IgD-negative memory B cell (primary cell): Measurements from ENCODE around the gene STOX1. TPM values are rescaled to one million over a fixed set of nuclear protein-coding genes. Genes with fewer than 3 reads are reported as not detected.
"Not testable (repeated sequence)": the region's sequence is repeated elsewhere in the genome, so short reads cannot be mapped to it uniquely, and the experiment has no call there.

Source experiments
- H3K27ac Mint-ChIP-seq, 3 donors: one replicate each; pipeline ENCODE4 v1.8.0; 2020 to 2022; ENCODE audit warnings: mild to moderate bottlenecking in 3 of 3, mixed read lengths in 3 of 3, moderate library complexity in 1 of 3
- H3K27me3 Mint-ChIP-seq: one replicate; pipeline ENCODE4 v1.8.0; 2021; ENCODE audit warnings: mixed read lengths
- H3K36me3 Mint-ChIP-seq: one replicate; pipeline ENCODE4 v1.8.0; 2020; ENCODE audit warnings: mild to moderate bottlenecking, mixed read lengths
- H3K4me1 Mint-ChIP-seq, 3 donors: one replicate each; pipeline ENCODE4 v1.8.0; 2020 to 2022; ENCODE audit warnings: mixed read lengths in 3 of 3, mild to moderate bottlenecking in 1 of 3
- H3K4me3 Mint-ChIP-seq, 4 donors: one replicate each; pipeline ENCODE4 v1.8.0; 2020 to 2022; ENCODE audit warnings: mild to moderate bottlenecking in 4 of 4, mixed read lengths in 4 of 4, moderate library complexity in 3 of 4
- H3K9me3 Mint-ChIP-seq, 3 donors: one replicate each; pipeline ENCODE4 v1.8.0; 2020 to 2021; ENCODE audit warnings: mixed read lengths in 3 of 3, mild to moderate bottlenecking in 1 of 3
- polyA plus RNA-seq: library from polyadenylated mRNA; unstranded; fragments of 300-500 nt; fragmentation: Illumina TruSeq; gene quantifications from one replicate; pipeline ENCODE4 v1.2.3, GENCODE V29; 2021

The STOX1 gene
- polyA plus RNA-seq, 1 donor from 2014 or later, result 0.24 TPM

DNA sequence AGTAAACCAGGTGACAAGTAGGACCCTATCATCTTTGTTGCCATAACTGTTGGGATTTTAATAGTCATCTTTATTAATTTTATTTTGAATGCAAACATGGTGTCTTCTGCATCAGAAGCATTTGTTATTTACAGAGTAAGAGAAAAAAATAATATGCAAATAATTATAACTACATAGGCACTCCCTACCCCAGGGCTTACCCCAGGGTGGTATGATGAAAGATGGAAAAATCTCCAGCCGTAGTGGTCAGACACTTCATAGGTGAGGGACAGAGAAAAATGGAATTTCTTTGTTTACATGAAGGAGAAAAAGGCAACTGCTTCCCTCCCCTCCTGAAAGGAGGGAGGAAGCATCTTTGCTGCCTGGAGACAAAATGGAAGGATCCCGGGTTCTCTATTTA is 29.7 kb downstream of the STOX1 start:
- peaks cover 0 to 22% (median 12%) of the 10 kb centered on the region in 3 donors for H3K9me3 Mint-ChIP-seq

DNA sequence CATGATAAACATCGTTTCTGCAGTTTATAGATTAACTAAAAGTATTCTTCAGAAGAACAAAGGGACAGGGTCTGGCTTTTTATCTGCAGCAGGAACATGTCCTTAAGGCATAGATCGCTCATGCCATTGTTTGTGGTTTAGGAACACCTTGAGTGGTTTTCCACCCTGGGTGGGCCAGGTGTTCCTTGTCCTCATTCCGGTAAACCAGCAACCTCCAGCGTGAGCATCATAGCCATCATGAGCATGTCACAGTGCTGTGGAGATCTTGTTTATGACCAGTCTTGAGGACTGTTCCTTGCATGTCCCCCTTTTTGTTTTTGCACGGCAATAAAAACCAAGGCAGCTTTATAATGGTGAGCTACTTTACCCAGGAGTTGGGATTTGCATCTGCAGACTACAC is 33.9 kb downstream of the STOX1 start:
- Mint-ChIP-seq H3K9me3 (peaks cover 0 to 31% (median 15%) of the 10 kb centered on the region in 3 donors), H3K36me3 (peaks cover 4% of the 10 kb centered on the region), H3K27me3 (peaks cover 4% of the 10 kb centered on the region), H3K4me3 (no peak overlapping the region), H3K4me1 (no peaks in the 10 kb centered on the region), H3K27ac (no peak overlapping the region)

More for the DNA sequence above, 29.7 kb downstream of the STOX1 start:
- Mint-ChIP-seq H3K27me3 (peaks cover 7% of the 10 kb centered on the region), H3K4me1 (no peaks in the 10 kb centered on the region), H3K4me3 (no peak overlapping the region), H3K27ac (peak overlapping the region in 1 of 3 donors; percentile 53), H3K36me3 (peaks cover 3% of the 10 kb centered on the region)

DNA sequence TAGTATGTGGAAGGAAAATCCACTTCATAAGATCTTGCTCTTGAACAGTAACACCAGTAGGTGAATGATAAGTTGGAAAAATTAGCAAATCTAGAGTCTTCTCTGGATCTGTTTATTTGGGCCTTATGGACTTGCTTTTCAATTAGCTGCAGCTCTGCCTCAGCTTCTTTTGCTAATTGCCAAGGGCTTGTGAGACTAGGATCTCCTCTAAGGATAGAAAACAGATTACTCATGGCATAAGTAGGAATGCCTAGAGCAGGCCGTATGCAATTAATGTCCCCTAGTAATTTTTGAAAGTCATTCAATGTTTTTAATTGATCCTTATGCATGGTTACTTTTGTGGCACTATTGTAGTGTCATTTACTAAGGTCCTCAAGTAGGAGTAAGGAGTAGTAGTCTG is 37.3 kb downstream of the STOX1 start:
- H3K27ac Mint-ChIP-seq, result no peak overlapping the region
- H3K9me3 Mint-ChIP-seq, result peaks cover 0 to 26% (median 12%) of the 10 kb centered on the region in 3 donors
- no peaks in the 10 kb centered on the region for H3K27me3 Mint-ChIP-seq
- H3K4me3 Mint-ChIP-seq, result no peak overlapping the region
- H3K36me3 Mint-ChIP-seq, result peaks cover 2% of the 10 kb centered on the region
- H3K4me1 Mint-ChIP-seq, result no peaks in the 10 kb centered on the region

DNA sequence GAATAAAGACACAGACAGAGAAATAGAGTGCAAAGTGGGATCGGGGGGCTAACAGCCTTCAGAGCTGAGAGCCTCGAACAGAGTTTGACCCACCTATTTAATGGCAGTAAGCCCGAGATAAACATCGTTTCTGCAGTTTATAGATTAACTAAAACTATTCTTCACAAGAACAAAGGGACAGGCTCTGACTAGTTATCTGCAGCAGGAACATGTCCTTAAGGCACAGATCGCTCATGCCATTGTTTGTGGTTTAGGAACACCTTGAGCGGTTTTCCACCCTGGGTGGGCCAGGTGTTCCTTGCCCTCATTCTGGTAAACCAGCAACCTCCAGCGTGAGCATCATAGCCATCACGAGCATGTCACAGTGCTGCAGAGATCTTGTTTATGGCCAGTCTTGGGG is 40.8 kb downstream of the STOX1 start:
- not testable (repeated sequence) for H3K9me3 Mint-ChIP-seq, H3K27ac Mint-ChIP-seq, H3K27me3 Mint-ChIP-seq, H3K36me3 Mint-ChIP-seq, H3K4me3 Mint-ChIP-seq, H3K4me1 Mint-ChIP-seq

DNA sequence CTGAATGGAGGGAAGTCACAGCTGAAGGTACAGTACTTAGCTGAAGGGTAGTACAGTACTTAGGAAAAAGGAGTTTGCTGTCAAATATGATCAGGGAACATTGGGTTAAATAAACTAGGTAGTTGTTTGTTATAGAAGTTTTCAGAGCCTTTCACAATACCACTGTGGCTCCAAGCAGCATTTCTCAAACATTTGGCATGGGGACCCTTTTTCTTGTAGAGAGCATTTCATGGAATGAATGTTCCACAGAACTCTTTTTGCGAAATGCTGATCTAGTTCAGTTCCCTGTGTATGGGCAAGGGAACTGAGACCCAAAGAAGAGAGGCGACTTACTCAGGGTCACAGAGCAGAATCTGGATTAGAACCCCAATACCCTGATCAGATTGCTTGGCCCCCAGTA is 42.3 kb downstream of the STOX1 start:
- H3K4me1 Mint-ChIP-seq, result no peaks in the 10 kb centered on the region
- no peak overlapping the region for H3K4me3 Mint-ChIP-seq
- no peaks in the 10 kb centered on the region for H3K27me3 Mint-ChIP-seq
- H3K36me3 Mint-ChIP-seq, result no peaks in the 10 kb centered on the region
- no peaks in the 10 kb centered on the region for H3K9me3 Mint-ChIP-seq
- H3K27ac Mint-ChIP-seq, result no peak overlapping the region

DNA sequence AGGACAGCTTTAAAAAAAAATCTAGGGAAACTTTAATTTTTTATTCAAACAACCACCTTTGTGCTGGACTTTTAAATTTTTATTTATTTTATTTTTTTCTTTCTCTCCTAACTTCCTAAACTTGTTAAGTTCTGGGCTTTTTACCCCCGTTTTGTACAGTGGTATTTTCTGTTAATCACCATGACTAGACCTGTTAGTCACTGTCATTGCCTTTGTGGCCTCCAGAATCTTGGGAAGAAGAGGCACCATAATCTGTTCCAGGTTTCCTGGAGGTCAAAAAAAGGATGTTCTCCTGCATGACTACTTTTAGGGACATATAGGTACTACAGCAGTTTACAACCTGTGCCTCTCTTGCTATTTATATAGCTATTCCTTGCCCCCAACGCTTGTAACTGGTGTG is 42.7 kb downstream of the STOX1 start:
- no peak overlapping the region for H3K27ac Mint-ChIP-seq
- no peaks in the 10 kb centered on the region for H3K36me3 Mint-ChIP-seq
- H3K4me3 Mint-ChIP-seq, result no peak overlapping the region
- no peaks in the 10 kb centered on the region for H3K27me3 Mint-ChIP-seq
- no peaks in the 10 kb centered on the region for H3K4me1 Mint-ChIP-seq
- no peaks in the 10 kb centered on the region for H3K9me3 Mint-ChIP-seq

DNA sequence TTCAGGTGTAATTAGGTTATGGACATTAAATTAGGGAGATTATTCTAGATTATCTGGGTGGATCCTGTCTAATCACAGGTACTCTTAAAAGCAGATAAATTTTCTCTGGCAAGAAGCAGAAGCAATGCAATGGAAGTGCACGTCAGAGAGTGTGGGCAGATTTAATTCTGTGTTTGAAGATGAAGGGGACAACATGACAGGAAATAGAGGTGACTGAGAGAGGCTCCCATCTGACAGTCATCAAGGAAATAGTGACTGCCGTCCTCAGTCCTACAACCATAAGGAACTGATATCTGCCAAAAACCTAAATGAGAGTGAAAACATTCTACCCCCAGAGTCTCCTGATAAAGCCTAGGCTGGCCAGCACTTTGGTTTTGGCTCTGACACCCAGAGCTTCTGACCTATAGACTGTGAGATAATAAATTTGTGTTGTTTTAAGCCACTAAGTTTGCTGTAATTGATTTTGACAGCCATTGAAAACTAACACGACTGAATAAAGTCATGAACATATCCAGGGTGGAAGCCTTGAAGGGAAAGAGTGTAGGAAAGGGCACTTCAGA is 43.3 kb downstream of the STOX1 start:
- H3K27me3 Mint-ChIP-seq, result no peaks in the 10 kb centered on the region
- no peaks in the 10 kb centered on the region for H3K9me3 Mint-ChIP-seq
- H3K4me1 Mint-ChIP-seq, result no peaks in the 10 kb centered on the region
- no peaks in the 10 kb centered on the region for H3K36me3 Mint-ChIP-seq
- H3K27ac Mint-ChIP-seq, result no peak overlapping the region
- no peak overlapping the region for H3K4me3 Mint-ChIP-seq

DNA sequence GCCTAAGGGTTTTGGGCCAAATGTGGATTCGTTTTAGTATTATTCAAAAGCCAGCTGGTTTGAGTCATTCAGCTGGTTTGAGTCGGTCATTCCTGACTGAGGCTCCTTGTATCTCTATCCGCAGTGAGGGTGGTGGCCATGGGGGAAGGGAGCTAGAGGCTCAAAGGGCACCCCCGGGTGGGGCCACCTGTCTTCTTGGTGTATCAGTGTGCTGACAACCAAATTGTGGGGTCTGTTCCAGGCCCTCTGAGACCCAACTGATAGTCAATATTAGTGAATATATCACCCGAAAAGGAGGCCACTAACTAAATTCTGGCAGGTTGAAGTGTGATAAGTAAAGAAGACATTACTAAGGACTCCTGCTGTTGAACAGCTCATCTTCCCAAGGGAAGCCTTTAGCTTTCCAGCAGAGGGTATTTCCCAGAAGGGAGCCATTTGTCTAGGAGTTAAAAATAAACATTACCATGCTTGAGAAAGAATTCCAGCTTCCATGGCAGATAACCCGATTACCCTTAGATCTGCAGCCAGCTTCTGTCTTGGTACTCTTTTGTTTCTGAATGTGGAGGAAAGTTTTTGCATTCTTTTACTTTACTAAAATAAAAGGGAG is 43.9 kb downstream of the STOX1 start:
- Mint-ChIP-seq H3K27me3 (no peaks in the 10 kb centered on the region), H3K36me3 (no peaks in the 10 kb centered on the region), H3K9me3 (no peaks in the 10 kb centered on the region), H3K4me3 (no peak overlapping the region), H3K27ac (no peak overlapping the region), H3K4me1 (no peaks in the 10 kb centered on the region)

DNA sequence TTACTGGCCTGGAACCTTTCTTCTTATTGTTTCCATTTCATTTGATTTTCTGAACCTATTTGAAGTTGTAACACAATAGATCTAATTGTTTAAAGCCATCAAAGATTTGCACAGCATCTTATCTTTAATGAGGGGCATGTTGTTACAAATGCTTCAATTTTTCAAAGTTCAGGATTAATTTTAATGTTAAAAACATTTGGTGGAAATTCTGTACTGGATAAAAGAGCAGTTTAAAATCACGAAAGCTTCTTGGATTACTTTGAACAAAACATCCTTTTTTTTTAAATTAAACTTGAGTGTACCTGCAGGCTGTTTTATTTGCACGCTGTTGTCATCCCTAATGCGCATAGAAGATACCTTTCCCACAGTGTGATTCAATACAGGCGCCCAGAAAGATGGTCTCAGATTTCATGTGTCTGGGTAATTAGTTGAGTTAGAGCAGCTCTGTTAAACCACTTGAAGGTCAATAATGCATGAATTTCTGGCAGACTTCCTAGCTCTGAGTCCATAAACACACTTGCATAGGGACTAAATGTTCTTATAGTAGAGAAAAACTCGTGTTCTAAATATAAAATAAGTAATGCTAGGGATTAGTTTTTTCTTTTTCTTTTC is 44.5 kb downstream of the STOX1 start:
- H3K9me3 Mint-ChIP-seq, result no peaks in the 10 kb centered on the region
- no peaks in the 10 kb centered on the region for H3K36me3 Mint-ChIP-seq
- no peaks in the 10 kb centered on the region for H3K4me1 Mint-ChIP-seq
- H3K27me3 Mint-ChIP-seq, result no peaks in the 10 kb centered on the region
- no peak overlapping the region for H3K27ac Mint-ChIP-seq
- no peak overlapping the region for H3K4me3 Mint-ChIP-seq

DNA sequence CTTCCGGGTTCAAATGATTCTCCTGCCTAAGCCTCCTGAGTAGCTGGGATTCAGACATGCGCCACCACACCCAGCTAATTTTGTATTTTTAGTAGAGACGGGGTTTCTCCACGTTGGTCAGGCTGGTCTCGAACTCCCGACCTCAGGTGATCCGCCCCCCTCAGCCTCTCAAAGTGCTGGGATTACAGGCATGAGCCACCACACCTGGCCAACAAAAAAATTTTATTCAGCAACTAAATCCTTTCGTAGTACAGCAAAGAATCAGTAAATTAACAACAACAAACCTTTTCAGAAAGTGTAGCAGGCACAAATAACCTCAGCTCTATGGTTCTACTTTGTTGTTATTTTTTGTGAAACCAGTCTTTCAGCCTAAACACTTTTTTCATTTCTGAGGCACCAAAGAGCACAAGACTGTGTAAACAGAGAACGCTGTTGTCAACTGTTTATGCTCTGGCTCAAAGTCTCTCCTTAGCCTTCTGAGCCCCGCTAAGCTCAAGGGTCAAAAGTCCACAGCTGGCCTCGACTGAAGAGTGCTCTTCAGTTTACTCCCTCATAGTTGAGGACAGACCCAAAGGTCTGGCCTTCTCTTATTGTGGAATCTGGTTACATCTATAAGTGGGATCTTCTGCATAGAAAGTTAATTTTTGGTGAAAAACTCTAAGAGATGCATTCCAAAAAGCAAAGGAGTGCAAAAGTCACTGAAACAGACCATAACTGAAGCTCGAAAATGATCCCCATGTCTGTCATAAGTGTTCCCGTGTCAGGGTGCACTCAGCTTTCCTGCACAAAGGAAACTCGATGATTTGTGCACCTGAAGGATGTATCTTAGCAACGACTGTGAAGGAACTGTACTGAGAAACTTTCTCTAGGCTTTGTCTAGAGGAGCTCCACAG is 49.2 kb downstream of the STOX1 start:
- H3K36me3 Mint-ChIP-seq, result peaks cover 1% of the 10 kb centered on the region
- H3K4me1 Mint-ChIP-seq, result no peaks in the 10 kb centered on the region
- no peaks in the 10 kb centered on the region for H3K9me3 Mint-ChIP-seq
- H3K4me3 Mint-ChIP-seq, result no peak overlapping the region
- H3K27me3 Mint-ChIP-seq, result no peaks in the 10 kb centered on the region
- H3K27ac Mint-ChIP-seq, result no peak overlapping the region

DNA sequence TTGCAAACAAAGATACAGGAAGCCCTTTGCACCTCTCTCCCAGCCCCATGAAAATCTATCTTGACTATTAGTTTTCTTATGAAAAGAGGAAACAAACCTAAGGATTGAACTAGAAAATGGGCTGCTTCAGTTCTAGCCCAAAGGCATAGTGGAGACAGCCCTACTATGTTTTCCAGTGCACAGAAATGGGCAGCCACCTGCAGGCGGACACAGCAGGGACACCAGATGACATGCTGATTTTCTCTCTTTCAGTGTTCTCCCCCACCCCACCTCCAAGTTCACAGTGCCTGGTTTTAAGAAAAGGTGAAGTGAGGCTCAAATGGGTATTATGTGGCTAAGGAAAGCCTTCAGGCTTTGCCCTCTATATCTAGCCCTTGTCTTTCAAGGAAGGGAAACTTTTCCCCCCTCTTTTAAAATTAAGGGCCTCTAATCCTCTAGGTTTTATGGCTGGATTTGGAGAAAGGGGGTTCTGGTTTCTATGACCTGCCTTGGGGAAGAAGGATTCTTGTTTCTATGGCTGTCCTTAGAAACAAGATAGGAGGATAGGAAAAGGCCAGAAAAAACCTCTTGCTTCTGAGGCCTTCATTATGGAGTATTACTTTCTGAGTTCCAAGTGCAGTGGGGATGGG is 50.3 kb downstream of the STOX1 start:
- Mint-ChIP-seq H3K4me3 (no peak overlapping the region), H3K36me3 (peaks cover 1% of the 10 kb centered on the region), H3K27ac (no peak overlapping the region), H3K4me1 (no peaks in the 10 kb centered on the region), H3K9me3 (no peaks in the 10 kb centered on the region), H3K27me3 (no peaks in the 10 kb centered on the region)

DNA sequence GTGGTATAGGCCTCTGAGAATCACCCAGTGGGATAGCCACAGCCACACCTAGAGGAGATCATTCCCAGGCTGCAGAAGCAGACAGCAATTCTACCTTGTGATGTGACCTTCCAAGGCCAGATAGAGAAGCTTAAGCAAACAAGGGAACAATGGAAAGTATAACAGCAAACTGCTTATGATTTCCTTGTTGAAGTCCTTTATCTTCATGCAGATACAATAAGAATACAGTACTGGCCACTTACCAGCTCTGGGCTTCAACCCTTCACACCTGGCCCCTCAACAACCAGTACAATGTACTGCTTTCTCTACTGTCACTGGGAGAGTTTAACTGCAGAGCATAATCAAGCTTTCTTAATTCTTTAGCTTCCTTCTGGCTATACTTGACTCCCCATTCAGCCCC is 51.2 kb downstream of the STOX1 start:
- Mint-ChIP-seq H3K27me3 (no peaks in the 10 kb centered on the region), H3K4me3 (no peak overlapping the region), H3K9me3 (no peaks in the 10 kb centered on the region), H3K4me1 (no peaks in the 10 kb centered on the region), H3K27ac (no peak overlapping the region), H3K36me3 (peaks cover 1% of the 10 kb centered on the region)

DNA sequence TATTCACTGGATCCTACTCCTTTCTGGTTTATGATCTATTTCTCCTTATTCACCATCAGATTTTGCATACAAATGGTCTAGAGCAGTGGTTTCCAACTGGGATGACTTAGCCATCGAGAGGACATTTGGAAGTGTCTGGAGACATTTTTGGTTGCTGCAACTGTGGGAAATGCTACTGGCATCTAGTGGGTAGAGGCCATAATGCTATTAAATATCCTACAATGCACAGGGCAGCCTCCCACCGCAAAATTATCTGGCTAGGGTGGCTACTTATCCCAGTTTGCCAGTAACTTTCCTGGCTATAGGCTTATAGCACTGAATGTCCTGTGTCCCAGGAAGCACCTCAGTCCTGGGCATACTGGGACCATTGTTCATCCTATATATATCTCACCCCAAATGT is 52.3 kb downstream of the STOX1 start:
- Mint-ChIP-seq H3K27ac (no peak overlapping the region), H3K36me3 (peaks cover 5% of the 10 kb centered on the region), H3K9me3 (no peaks in the 10 kb centered on the region), H3K4me3 (no peak overlapping the region), H3K27me3 (no peaks in the 10 kb centered on the region), H3K4me1 (no peaks in the 10 kb centered on the region)

DNA sequence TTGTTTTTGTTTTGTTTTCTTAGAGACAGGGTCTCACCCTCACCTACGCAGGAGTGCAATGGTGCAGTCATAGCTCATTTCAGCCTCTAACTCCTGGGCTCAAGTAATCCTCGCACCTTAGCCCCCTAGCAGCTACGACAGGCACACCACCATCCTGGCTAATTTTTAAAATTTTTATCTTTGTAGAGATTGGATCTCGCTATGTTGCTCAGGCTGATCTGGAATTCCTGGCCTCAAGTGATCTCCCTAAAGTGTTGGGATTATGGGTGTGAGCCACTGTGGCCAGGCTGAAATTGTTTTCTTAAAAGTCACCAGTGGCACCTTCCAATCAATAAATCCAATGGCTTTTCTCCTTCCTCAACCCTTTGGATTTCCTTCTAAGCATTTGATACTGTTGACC is 52.9 kb downstream of the STOX1 start:
- H3K27ac Mint-ChIP-seq, result no peak overlapping the region
- no peaks in the 10 kb centered on the region for H3K9me3 Mint-ChIP-seq
- no peaks in the 10 kb centered on the region for H3K27me3 Mint-ChIP-seq
- H3K36me3 Mint-ChIP-seq, result peaks cover 5% of the 10 kb centered on the region
- no peaks in the 10 kb centered on the region for H3K4me1 Mint-ChIP-seq
- no peak overlapping the region for H3K4me3 Mint-ChIP-seq

DNA sequence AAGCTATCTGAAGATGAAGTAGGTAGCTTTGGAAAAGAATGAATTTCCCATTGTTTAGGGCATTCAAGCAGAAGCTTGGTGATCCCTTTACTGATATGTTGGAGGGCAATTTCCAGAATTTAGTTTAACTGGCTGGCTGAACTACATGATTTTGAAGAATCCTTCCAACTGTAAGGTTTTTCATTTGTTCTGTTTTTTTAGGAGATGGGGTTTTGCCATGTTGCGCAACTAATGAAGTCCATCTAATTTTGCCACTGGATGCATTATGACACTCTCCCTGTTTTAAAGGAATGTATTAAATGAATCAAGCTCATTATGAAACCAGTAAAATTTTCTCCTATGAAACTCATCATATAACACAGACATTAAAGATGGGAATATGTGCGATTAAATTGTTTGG is 67.7 kb downstream of the STOX1 start:
- H3K36me3 Mint-ChIP-seq, result peaks cover 2% of the 10 kb centered on the region
- no peak overlapping the region for H3K4me3 Mint-ChIP-seq
- no peaks in the 10 kb centered on the region for H3K9me3 Mint-ChIP-seq
- peaks cover 1 to 3% (median 2%) of the 10 kb centered on the region in 3 donors for H3K4me1 Mint-ChIP-seq
- H3K27me3 Mint-ChIP-seq, result no peaks in the 10 kb centered on the region
- no peak overlapping the region for H3K27ac Mint-ChIP-seq
